HCT116 (cell line): ENCODE results near the gene CYP27A1. TPM values are rescaled to one million over a fixed set of nuclear protein-coding genes. Genes with fewer than 3 reads are reported as not detected.

Source experiments
- ATAC-seq: fragments of 200-7000 bp; cut with Tn5 transposase; 2 replicates; pipeline ENCODE4 v1.9.1; 2020; ENCODE audit warnings: mild to moderate bottlenecking, moderate library complexity
- BruUV-seq: library from RNA; stranded (reverse); fragments of 400-500 nt; replicated peaks from 2 replicates; lab custom pipeline; 2021; lab: Mats Ljungman, UMichigan
- CTCF ChIA-PET: fragments of 300-600 bp; sonication (Branson Sonifier 250); formaldehyde crosslinking; loops from one replicate; lab custom pipeline; 2021; ENCODE audit warnings: antibody characterized with exemption; lab: Charles Lee
- POLR2A ChIA-PET: fragments of 300-600, 350-600 bp; sonication (Branson Sonifier 250); formaldehyde crosslinking; loops from one replicate; lab custom pipeline; 2021; ENCODE audit warnings: antibody characterized with exemption; lab: Charles Lee
- RAD21 ChIA-PET, 2 experiments: fragments of 300-600 bp; sonication (Branson Sonifier 250); formaldehyde crosslinking; loops; one replicate each; lab custom pipeline; 2023; ENCODE audit warnings: low total read pairs in 2 of 2; ENCODE audit not compliant: uncharacterized antibody in 2 of 2, unreplicated experiment in 2 of 2, low non-redundant PET in 1 of 2; lab: Charles Lee
- DNase-seq: peaks from one replicate; pipeline ENCODE4 v3.0.0-alpha.2; 2010; ENCODE audit warnings: low read depth, low spot score
- H2AFZ ChIP-seq: fragments of 200-600 bp; shearing (Covaris generic), sonication (generic); 2 replicates; pipeline ENCODE4 v1.6.1; 2017; ENCODE audit warnings: low read depth, mixed run types, mixed read lengths, antibody characterized with exemption, low read length; ENCODE audit not compliant: poor library complexity, severe bottlenecking
- H3K27ac ChIP-seq: 2 replicates; pipeline ENCODE4 v1.5.1; 2012; ENCODE audit warnings: low read depth, low read length
- H3K27me3 ChIP-seq: fragments of 200-600 bp; sonication (generic); 2 replicates; pipeline ENCODE4 v1.6.1; 2016; ENCODE audit warnings: mixed run types, low read length, mixed read lengths; ENCODE audit not compliant: insufficient read depth
- H3K36me3 ChIP-seq, 2 experiments: fragments of 200-500 bp in 1 of 2; fragments of 200-600 bp in 1 of 2; sonication (Bioruptor generic) in 1 of 2; sonication (generic) in 1 of 2; 2 replicates each; pipeline versions ENCODE4 v1.5.1 to v1.6.1; 2014 to 2016; ENCODE audit warnings: low read length in 2 of 2, inconsistent platforms in 1 of 2, mixed read lengths in 1 of 2, mixed run types in 1 of 2; ENCODE audit not compliant: insufficient read depth in 2 of 2, control insufficient read depth in 1 of 2
- H3K4me1 ChIP-seq, 2 experiments: fragments of 200-600 bp in 1 of 2; sonication (generic) in 1 of 2; 2 replicates each; pipeline versions ENCODE4 v1.5.1 to v1.6.1; 2012 to 2017; ENCODE audit warnings: low read length in 2 of 2, inconsistent platforms in 1 of 2, mild to moderate bottlenecking in 1 of 2, mixed read lengths in 1 of 2, mixed run types in 1 of 2, moderate library complexity in 1 of 2; ENCODE audit not compliant: insufficient read depth in 2 of 2, control insufficient read depth in 1 of 2
- H3K4me2 ChIP-seq: fragments of 200-600 bp; sonication (generic); 2 replicates; pipeline ENCODE4 v1.6.1; 2017; ENCODE audit warnings: mixed run types, low read length, mixed read lengths
- H3K4me3 ChIP-seq, 2 experiments: fragments of 200-600 bp in 1 of 2; sonication (generic) in 1 of 2; replicated peaks in 1 of 2; 2 replicates each; pipeline ENCODE4 v1.5.1; 2011 to 2016; ENCODE audit warnings: low read length in 2 of 2, control low read depth in 1 of 2, low read depth in 1 of 2, mild to moderate bottlenecking in 1 of 2, mixed read lengths in 1 of 2, mixed run types in 1 of 2
- H3K79me2 ChIP-seq: fragments of 200-600 bp; sonication (generic); 2 replicates; pipeline ENCODE4 v1.6.1; 2017; ENCODE audit warnings: mild to moderate bottlenecking, mixed run types, low read length, moderate library complexity, mixed read lengths; ENCODE audit not compliant: insufficient read depth
- H3K9ac ChIP-seq: fragments of 200-600 bp; sonication (generic); 2 replicates; pipeline ENCODE4 v1.6.1; 2016; ENCODE audit warnings: low read length, mixed read lengths
- H3K9me2 ChIP-seq: fragments of 200-600 bp; sonication (generic), shearing (Covaris generic); 2 replicates; pipeline ENCODE4 v1.6.1; 2017; ENCODE audit warnings: mixed run types, mild to moderate bottlenecking, moderate library complexity; ENCODE audit not compliant: insufficient read depth
- H3K9me3 ChIP-seq, 2 experiments: fragments of 200-500 bp in 1 of 2; fragments of 200-600 bp in 1 of 2; sonication (Bioruptor generic) in 1 of 2; sonication (generic) in 1 of 2; 2 replicates each; pipeline ENCODE4 v1.6.1; 2014 to 2017; ENCODE audit warnings: low read length in 2 of 2, mixed read lengths in 2 of 2, inconsistent platforms in 1 of 2, low read depth in 1 of 2, mild to moderate bottlenecking in 1 of 2, mixed run types in 1 of 2, moderate library complexity in 1 of 2; ENCODE audit not compliant: control insufficient read depth in 1 of 2, insufficient read depth in 1 of 2
- H4K20me1 ChIP-seq: fragments of 200-600 bp; sonication (generic), shearing (Covaris generic); 2 replicates; pipeline ENCODE4 v1.6.1; 2017; ENCODE audit warnings: mixed run types, mild to moderate bottlenecking, moderate library complexity; ENCODE audit not compliant: insufficient read depth
- ATF3 ChIP-seq: IDR thresholded peaks from 2 replicates; pipeline ENCODE4 v1.6.1; 2012
- EGR1 ChIP-seq: IDR thresholded peaks from 2 replicates; pipeline ENCODE4 v1.6.1; 2012; ENCODE audit warnings: low read depth
- ELF1 ChIP-seq: IDR thresholded peaks from 2 replicates; pipeline ENCODE4 v1.6.1; 2012; ENCODE audit warnings: low read depth, borderline replicate concordance
- EZH2 ChIP-seq: fragments of 200-600 bp; sonication (generic); IDR thresholded peaks from 2 replicates; pipeline ENCODE4 v1.6.1; 2017; ENCODE audit warnings: antibody characterized with exemption, mixed run types
- RAD21 ChIP-seq: IDR thresholded peaks from 2 replicates; pipeline ENCODE4 v1.6.1; 2012; ENCODE audit warnings: low read depth, mild to moderate bottlenecking
- SRF ChIP-seq: IDR thresholded peaks from 2 replicates; pipeline ENCODE4 v1.6.1; 2012; ENCODE audit warnings: low read depth
- TCF7L2 ChIP-seq: IDR thresholded peaks from 2 replicates; pipeline ENCODE4 v1.7.0; 2011; ENCODE audit warnings: borderline replicate concordance, inconsistent platforms; ENCODE audit not compliant: insufficient read depth, insufficient read length; ENCODE audit errors: extremely low read depth
- ZBTB33 ChIP-seq: IDR thresholded peaks from 2 replicates; pipeline ENCODE4 v1.6.1; 2011; ENCODE audit warnings: mild to moderate bottlenecking, low read length, moderate library complexity; ENCODE audit not compliant: insufficient replicate concordance; ENCODE audit errors: extremely low read depth
- ZFX ChIP-seq: fragments of 450-650 bp; IDR thresholded peaks from 2 replicates; pipeline ENCODE4 v1.6.1; 2017
- ZNF274 ChIP-seq: fragments of 200-500 bp; sonication (Bioruptor generic); IDR thresholded peaks from 2 replicates; pipeline ENCODE4 v1.6.1; 2014; ENCODE audit warnings: mild to moderate bottlenecking, low read depth, low read length, inconsistent platforms
- intact Hi-C: fragments of 100-400 bp; cut with micrococcal nuclease; formaldehyde crosslinking; loops from 2 replicates; pipeline ENCODE4 v1.10.0; 2022
- total RNA-seq: library from RNA; stranded (reverse); gene quantifications from one replicate; pipeline ENCODE4 v1.2.1, GENCODE V29; 2021; ENCODE audit not compliant: unreplicated experiment

CYP27A1 gene
- total RNA-seq, 1 experiment from 2014 or later = 1.6 TPM

- Histone ChIP-seq H3K9me2 (no peaks in the 10 kb centered on the region), H3K79me2 (no peaks in the 10 kb centered on the region), H3K36me3 (no peaks in the 10 kb centered on the region)
- DNase-seq = no peak
- POLR2A ChIA-PET = no interaction called here
- no peak for TF ChIP-seq TCF7L2
- no peak for TF ChIP-seq EGR1
- TF ChIP-seq EZH2 = no peak
- TF ChIP-seq RAD21 = no peak
- TF ChIP-seq, all 23 proteins: peak for 0
- H3K9ac ChIP-seq = no peak overlapping the region
- H3K4me1 ChIP-seq = peaks cover 24 to 52% of the 10 kb centered on the region in 2 experiments
- H3K4me3 ChIP-seq = no peak overlapping the region
- CTCF ChIA-PET = interaction anchor here (0.7 to 0.9 kb wide), 2 partner anchors 19 to 298 kb away, joined by 3 read pairs; no protein-coding TSS in a partner anchor
- H3K27ac ChIP-seq = no peak overlapping the region
- intact Hi-C loops = no loop called here
- no peaks in the 10 kb centered on the region for H3K9me3 ChIP-seq
- BruUV-seq = no TSS peak
- H2AFZ ChIP-seq = no peak overlapping the region
- no peaks in the 10 kb centered on the region for H4K20me1 ChIP-seq
- peaks cover 13% of the 10 kb centered on the region; the same call in 1 of the 2 replicates for H3K27me3 ChIP-seq
- no peak overlapping the region for H3K4me2 ChIP-seq
- ATAC-seq = no peak
- RAD21 ChIA-PET = no interaction called here
Measured at GRCh38 chr2:218857371-218858137, 75.6 kb downstream of the CYP27A1 start.

GRCh38 chr2:218858138-218858445 lies 76.1 kb downstream of the CYP27A1 start:
- RAD21 ChIA-PET = no interaction called here
- ATAC-seq = no peak
- Histone ChIP-seq H3K4me2 (no peak overlapping the region), H3K36me3 (no peaks in the 10 kb centered on the region), H3K27me3 (peaks cover 13% of the 10 kb centered on the region; the same call in 1 of the 2 replicates), H3K4me3 (no peak overlapping the region), H3K27ac (no peak overlapping the region), H3K9me3 (no peaks in the 10 kb centered on the region), H3K79me2 (no peaks in the 10 kb centered on the region), H3K9me2 (no peaks in the 10 kb centered on the region), H3K4me1 (peaks cover 23 to 47% of the 10 kb centered on the region in 2 experiments), H3K9ac (no peak overlapping the region), H4K20me1 (no peaks in the 10 kb centered on the region), H2AFZ (no peak overlapping the region)
- CTCF ChIA-PET = interaction anchor here (0.9 kb wide), 1 partner anchor 19 kb away, joined by 3 read pairs; no protein-coding TSS in a partner anchor
- no peak for DNase-seq
- intact Hi-C loops = no loop called here
- BruUV-seq = no TSS peak
- POLR2A ChIA-PET = no interaction called here
- TF ChIP-seq EGR1 (no peak), ZFX (no peak), TCF7L2 (no peak), SRF (no peak), EZH2 (no peak), ZBTB33 (no peak), ZNF274 (no peak), ELF1 (no peak), ATF3 (no peak)
